HS-27A (cell line): ENCODE data around the gene ZSWIM5.
A peak's percentile ranks its signal among the peaks of the same experiment; 100 is the strongest.

Experiments
- DNase-seq: peaks from one replicate; pipeline ENCODE4 v3.0.0-alpha.2; 2012; ENCODE audit warnings: low read depth, missing footprints

Gene ZSWIM5

DNA sequence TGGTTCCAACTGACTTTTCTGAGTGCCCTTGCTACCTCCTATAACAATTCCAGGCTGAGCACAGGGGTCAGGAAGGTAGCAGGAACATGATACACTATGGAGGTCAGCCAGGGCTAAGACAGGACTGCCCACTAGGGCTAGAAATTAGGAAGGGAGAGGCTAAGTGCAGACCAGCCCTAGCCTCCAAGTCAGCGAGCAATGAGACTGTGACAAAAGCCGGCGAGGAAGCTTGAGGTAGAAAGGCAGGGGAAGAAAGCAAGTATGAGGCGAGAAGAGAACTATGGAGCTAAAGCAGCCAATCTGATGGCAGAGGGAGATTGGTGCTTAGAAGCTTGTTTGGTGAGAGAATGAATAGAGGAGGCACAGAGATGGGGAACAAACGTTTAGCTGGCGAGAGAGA, 189.6 kb downstream of the ZSWIM5 start:
- no peak for DNase-seq

DNA sequence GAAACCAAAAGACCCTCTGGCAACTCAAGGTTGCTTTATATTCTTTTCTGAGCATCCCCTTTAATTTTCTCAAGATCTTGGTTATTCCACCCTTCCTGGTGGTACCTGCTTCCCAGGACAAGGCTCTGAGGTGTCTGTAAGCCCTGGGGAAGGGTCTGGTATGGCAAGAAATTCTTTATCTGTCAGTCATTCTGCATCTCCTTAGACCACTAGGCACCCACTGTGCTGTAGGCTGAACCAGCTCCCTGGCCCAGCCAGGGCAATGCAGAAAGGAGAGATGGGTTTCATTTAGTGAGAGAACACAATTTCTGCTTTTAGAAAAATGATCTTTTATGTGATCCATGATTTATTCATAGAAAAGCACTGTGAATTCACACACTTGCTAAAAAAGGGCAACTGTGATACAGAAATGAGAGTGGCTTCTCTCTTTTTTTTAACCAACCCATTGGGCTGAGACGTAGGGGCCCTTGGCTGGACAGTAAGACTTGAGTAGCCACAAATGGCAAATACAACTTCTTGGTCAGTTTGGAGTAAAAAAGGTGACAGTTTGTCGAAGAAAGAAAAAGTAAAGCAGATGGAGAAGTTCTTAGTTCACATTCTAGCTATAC, 190.2 kb downstream of the ZSWIM5 start:
- DNase-seq, result no peak

DNA sequence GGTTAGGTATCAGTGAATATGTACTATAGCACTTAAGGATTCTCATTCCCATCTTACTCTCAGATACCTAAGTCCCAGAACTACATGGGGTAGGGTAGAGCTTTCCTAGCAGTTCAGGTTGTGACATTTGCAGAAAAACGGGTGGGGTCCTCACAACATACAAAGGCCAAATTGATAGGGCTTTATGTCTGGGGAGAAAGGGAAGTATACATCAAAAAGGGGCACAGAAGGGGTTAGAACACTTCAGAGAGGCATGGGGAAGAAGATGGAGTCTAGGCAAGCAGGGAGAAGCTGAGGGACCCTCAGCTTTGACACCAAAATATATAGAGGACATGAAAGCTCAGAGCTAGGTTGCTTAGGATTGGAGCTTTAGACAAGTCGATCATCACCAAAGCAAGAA, 190.7 kb downstream of the ZSWIM5 start:
- no peak for DNase-seq

DNA sequence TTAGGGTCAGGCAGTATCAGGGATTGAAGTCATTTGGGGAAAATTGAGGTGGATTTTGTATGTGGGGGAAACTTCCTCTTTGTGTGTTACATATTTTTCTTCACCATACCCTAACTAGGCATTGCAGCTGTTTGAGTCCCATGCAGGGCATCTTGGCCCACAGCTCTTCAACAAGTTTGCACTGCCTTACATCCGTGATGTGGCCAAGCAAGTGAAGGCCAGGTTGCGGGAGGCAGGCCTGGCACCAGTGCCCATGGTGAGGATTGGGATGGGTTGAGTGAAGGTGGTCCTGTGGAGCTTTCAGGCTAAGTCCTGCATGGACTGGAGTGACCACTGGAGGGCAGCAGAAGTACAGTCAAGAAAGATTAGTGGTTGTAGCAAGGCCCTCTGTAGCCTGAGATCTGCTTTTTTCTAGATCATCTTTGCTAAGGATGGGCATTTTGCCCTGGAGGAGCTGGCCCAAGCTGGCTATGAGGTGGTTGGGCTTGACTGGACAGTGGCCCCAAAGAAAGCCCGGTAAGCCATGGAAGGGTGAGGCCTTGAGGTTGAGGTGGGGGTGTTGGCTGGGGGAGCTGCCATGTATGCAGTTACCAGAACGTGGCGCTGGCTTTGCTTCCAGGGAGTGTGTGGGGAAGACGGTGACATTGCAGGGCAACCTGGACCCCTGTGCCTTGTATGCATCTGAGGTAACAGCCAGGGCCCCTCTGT, 191.9 kb downstream of the ZSWIM5 start:
- DNase-seq, result peak; percentile 52

DNA sequence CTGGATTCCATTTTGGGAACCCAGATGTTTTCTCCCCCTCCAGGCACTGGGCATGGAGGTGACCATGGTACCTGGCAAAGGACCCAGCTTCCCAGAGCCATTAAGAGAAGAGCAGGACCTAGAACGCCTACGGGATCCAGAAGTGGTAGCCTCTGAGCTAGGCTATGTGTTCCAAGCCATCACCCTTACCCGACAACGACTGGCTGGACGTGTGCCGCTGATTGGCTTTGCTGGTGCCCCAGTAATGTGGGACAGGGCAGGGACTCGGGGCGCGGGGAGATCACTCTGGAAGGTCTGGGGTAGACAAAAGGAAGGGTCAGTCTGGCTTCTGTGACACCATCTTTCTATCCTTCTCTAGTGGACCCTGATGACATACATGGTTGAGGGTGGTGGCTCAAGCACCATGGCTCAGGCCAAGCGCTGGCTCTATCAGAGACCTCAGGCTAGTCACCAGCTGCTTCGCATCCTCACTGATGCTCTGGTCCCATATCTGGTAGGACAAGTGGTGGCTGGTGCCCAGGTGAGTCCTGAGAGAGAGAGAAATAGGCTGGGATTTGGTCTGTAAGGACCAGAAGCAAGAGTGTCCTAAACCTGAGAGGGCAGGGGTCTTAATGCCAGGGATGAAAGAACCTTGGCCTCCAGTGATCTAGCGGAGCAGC, 192.7 kb downstream of the ZSWIM5 start:
- no peak for DNase-seq

DNA sequence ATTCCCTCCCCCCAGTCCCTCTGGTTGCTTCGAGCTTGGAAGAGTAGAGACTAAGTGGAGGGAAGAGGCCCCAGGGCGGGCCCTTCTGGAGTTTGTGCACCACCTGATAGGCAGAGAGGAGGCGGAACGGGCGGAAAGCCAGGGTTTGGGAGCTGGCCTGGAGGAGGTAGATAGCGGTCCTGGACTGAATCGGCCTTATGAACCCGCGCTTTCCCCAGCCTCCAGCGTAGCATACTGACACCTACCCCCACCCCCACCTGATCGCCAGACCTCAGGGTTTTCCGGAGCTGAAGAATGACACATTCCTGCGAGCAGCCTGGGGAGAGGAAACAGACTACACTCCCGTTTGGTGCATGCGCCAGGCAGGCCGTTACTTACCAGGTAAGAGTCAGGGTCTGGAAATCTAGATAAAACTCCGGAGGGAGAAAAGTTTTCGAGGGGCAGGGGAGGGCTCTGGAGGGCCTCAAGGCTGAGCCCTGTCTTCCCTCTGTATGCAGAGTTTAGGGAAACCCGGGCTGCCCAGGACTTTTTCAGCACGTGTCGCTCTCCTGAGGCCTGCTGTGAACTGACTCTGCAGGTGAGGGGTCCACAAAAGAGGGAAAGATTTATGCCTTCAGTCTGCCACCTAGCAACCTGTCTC, 193.6 kb downstream of the ZSWIM5 start:
- peak; percentile 43 for DNase-seq

DNA sequence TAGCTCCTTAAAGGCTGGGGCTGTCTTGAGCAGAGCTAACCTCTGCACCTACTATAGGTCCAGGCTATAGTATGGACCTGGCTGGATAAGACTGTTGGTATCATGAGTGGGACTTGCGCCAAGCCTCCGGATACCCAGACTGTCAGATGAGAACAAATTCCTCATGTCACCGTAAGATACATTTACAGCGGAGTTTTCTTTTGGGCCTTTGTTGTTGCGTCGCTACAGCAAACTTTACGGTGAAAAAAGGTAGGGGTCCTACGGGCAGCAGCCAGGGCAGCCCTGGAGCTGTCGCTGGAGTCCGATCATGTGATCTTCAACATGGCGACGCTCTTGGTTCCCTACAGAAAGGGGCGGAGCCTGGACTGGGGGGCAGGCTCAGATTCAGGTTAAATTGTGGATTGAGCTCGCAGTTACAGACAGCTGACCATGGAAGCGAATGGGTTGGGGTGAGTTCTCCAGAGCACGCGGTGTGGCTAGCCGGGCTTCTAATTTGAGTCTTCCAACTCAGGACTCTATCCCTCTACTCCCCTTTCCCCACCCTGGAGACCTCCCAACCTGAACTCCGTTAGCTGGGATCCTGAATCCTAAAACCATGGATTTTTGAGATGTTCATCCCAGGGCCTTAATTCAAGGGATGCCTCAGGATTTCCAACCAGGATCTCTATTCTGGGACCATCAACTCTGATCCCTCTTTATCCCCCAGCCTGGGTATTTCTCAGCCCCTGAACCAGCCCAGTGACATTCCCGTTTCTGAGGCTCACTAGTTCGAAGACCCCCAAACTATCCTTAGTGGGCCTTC, 194.4 kb downstream of the ZSWIM5 start, which contains the start of gene UROD:
Gene UROD (plus strand): TSS at position 418 of the 802 bp plus-strand sequence. CDS start 12 bp downstream, at position 430.
- DNase-seq, result peak; percentile 92

DNA sequence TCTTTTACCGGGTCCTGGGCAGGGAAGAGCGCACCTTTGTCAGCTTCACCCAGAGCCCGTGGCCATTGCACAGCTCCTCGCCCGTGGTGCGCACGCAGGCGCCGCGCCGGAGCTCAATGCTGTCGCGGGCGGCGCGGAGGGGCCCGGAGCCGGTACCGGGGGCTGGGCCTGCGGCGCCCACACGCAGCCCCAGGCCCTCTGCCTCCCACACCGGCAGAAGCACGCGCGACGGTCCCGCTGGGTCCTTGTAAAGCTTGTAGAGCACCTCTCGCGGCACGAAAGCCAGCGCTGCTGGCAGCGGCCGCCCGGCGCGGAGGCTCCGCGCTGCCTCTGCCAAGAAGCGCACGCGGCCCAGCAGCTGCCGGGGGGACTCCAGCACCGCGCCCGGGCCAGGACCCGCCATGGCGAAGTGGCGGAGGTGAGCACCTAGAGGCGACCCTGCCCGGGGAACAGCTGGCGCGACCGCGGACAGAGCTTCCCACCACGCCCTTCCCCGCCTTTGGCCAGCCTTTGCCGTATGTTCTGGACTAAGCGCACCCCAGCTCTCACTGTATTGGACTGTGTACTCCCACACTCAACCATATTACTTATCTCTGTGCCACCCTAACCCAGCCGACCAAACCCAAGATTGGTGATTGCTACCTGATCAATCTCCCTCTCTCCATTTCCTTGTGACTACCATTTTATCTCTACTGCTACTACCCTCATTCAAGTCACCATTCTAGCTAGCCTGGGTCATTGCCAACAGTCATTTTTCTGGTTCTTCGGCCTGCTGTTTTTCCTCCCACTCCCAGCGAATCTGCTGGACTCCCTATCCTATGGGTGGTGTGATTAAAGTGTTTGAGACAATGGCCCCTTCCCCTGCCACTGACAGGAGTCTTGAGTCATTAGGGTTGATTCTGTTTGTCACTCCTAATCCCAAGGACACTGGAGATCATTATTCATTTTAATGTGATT, 195.3 kb downstream of the ZSWIM5 start, which contains the start of gene HECTD3:
Gene HECTD3 (minus strand): TSS at position 470 of the 957 bp plus-strand sequence. CDS start 67 bp downstream, at position 403.
- peak; percentile 43 for DNase-seq

DNA sequence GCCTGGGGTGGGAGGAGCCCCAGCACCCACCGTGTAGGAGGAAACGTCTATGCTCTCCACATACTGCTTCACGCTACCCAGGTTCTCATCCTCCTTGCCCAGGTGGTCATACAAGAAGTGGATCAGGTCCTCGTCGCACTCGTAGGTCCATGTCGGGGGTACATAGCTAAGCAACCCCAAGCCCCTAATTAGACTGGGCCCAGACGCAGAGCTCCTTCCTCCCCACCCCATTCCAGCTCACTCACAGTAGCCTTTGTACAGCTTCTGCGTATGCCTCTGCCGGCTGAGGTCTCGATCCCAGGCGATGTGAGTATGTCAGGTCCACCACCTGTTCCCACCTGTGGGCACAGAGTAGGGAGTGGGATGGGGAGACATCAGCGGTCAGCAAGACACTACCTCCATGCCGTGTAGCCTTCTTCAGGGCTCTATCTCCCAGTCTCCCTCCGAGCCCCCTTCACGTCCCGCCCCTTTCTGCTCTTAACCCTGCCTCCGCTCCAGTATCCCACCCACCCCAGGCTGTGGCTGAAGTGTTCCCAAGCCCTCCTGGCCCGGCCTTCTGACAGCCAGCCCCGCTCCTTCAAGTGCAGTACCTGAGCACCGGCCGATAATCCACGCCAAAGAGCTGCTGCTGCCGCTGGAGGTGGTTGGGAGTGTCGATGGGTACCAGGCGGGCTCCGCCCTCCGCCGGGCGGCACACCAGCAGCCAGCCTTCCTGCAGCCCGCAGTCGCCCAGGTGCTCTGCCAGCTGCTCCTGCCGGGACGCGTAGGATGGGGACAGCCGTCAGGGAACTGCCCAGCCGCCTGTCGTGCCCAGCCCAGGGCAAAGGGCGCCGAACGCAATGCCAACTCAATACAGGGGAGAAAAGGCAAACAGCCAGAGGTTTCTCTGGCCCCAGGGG, 196.2 kb downstream of the ZSWIM5 start:
- no peak for DNase-seq

DNA sequence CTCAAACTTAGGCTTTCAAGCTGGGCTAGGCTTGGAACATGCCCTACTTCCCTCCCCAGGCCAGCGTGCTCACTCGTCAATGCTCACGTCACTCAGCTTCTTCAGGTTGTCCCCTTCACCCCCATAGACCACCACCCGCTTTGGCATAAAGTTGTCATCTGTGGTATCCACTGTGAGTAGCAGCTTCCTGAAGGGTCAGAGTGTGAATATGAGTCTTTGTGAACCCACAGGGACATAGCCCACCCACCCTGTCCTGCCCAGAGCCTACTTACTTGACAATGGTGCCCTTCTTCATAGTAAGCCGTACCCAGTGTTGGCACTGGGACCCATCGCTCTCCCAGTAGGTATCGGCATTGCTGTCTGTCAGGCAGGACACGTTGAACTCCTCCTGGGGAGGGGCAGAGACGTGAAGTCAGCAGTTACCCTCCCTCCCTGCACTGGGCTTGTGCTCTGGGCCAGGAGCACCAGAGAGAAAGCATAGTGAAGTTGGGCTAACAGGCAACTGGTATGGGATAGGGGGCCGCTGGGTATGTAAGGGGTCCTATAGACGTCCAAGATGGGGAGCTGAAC, 197.0 kb downstream of the ZSWIM5 start:
- DNase-seq, result no peak

DNA sequence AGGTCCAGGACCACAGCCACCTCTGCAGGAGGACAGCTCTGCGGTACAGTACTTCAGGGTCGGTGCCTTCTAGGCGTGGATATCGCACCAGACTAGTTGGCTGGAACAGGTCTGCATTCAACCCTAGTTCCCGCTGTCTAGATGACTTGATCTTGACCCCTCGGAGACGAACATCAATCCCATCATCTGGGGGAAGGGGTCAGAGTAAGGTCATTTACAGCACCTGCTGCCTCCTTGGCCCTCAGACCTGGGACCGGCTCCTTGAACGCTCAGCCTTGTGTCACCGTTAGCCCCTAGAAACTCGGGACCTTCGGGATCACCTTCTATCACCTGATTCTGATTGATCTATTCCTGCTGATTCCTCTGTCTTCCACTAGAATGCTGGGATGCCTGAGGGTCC, 197.9 kb downstream of the ZSWIM5 start:
- DNase-seq, result no peak

DNA sequence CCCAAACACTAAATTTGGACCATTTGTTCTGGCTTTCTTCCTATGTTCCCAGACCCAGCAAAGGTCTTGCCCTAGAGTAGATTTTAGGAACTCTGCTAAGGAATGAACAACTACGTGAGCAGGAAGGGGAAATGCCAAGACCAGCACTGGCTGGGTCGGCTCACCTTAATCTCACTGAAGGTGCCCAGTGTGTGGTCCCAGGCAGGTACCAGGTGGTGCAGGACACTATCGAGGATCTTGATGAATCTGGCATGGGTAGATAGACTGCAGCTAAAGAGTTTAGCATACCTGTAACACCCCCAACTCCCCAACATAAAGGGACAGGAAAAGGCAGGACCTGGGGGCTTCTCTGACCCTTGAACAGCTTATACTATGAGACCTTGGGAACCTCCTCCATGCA, 198.3 kb downstream of the ZSWIM5 start:
- DNase-seq, result no peak

DNA sequence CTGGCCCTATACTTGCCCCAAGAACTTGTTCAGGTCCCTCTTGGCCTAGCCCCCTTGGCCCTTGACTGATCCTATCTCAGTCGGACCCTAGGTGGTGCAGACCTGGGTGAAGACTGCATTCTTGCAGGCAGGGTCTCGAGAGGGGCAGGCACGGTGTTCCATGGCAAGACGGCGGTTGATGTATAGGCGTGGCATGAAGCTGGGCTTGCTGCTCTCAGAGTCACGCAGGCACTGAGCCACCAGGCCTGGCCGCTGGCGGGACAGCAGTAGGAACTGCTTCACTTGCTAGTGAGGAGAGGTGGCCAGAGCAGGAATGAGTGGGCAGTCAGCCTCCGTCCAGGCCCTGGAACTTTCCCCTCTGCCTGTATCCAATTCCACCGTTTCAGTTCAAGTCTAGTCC, 199.1 kb downstream of the ZSWIM5 start:
- no peak for DNase-seq

DNA sequence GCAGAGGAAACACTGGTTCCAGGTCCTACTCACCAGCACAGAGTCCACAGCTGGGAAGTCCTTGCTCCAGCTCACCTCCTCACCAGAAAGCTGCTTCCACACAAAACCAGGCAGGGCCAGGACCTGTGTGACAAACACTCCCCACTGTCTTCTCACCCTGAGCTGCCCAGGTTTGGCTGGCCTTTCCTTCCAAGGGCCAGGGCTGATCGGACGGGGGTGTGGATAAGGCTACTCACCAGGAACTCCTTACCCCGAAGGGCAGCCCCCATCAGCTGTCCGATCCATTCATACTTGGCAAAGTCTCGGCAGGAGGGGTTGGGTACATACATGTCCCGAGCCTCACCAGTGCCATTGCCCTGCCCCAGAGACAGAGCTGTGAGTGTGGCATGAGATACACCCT, 200.6 kb downstream of the ZSWIM5 start:
- DNase-seq, result no peak

DNA sequence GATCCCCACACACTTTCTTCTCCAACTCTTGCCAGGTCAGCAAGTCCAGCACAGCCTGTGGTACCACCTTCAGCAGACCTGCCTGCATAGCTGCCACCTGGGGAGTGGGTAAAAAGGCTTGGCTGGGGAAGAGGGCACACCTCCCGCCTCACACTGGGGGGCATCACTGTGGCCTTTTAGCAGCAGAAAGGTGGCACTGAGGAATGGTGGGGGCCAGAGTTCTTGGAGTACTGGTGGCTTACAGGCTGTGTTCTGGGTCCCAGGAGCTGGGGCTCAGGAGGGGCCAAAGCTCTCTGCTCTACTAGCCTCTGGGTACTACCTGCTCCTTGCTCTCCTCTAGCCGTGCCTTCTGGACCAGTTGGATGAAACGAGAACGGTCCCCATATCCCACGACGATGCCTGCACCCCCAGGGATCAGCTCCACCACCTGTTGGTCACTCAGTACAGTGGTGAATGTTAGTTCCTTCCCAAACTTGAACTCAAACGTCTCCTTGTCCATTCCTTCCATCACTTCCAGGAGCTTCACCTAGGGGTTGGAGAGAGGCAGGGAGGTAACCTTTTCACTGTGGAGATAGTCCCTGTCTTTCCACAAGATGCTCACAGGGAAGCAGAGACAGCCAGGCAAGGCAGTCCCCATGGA, 202.0 kb downstream of the ZSWIM5 start:
- no peak for DNase-seq

DNA sequence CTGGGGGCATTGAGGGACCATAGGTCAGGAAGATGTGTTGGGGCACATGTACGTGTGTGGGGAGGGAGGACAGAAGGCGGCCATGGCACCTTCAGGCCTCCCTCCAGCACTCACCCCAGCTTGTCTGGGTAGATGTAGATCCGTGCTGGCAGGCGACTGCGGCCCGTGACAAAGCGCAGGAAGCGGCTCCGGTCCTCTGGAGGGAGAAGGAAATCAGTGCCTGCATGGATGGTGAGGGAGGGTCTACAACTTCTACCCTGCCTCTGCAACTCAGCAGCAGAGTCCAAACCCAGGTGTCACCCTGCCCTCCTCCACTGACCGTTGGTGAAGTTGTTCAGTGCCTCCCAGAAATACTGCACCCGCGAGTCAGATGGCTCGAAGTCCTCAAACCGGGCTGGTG, 202.7 kb downstream of the ZSWIM5 start:
- DNase-seq, result no peak

DNA sequence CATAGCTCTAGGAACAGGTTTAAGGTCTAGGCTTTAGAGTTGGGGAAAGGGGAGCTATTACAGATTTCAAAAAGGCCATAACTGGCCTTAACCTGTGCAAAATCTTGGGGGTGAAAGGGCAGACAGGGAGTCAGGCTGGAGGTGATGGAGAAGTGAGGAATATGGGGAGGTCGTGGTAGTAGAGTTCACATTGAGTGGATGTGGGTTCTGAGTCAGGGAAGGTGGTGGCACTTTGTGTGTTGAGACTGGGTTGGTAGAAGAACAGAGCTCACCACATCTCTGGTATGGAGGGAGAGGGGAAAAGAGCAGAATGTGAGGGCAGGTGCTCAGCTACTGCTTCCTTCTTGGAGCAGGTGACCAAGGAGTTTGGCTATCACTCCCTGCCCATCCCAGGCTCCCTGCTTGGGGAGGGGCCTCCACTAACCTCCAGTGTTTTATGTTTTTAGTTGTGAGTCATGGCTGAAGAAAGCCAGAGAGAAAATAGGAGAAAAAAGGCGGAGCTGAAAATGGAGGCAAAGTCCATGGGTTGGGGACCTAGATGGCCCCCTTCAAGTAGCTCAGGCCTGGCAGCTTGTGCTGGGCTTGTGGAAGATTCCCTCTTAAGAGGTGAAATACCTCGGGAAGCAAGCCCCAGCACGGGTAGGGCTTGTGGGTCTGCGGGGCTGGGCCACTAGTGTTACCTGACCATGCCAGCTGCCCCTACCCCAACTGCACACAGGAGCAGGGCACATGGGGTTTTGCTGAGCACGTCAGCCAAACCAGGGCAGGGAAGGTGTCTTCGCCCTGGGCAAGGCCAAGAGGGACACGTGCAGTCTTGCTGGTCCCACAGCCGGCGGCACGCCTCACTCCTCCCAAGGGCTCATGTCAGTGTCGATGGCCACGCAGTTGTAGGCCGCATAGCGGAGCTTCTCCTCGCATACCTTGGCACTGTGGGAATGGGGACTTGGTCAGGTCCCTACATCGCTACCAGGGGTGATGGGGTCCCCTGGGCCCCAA, 203.5 kb downstream of the ZSWIM5 start:
- DNase-seq, result no peak
